ENCODE results near the gene PEX14. TPM values are rescaled to one million over a fixed set of nuclear protein-coding genes. Genes with fewer than 3 reads are reported as not detected.

PEX14 gene
- total RNA-seq, 1 donor from 2014 or later = 28.0 TPM

DNA sequence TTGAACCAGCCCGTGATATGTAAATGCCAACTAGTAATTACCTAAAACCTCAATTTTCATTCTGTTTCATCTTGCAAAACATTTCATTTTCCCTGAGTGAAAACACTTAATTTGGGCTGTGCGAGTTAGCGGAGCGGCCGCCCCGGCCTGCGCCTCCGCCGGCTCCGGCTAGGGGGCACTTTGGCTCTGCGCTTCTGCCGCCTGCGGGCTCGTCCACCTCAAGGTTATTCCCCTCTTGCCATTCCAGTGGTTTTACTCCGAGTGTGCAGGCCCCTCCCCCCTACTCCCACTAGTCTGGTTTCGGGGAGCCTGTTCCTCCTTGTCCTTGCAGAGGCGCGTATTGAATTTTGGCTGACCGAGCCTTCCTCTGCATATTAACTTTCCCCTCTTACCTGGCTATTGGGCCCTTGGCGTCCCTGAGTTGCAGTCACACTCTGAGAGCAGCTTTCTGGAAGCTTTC is 55.6 kb downstream of the PEX14 start:
- peaks cover 31% of the 10 kb centered on the region for H3K4me1 Mint-ChIP-seq
- H3K36me3 Mint-ChIP-seq (ENCODE audit: low read depth) = no peaks in the 10 kb centered on the region
- TF ChIP-seq, protein P1, sequence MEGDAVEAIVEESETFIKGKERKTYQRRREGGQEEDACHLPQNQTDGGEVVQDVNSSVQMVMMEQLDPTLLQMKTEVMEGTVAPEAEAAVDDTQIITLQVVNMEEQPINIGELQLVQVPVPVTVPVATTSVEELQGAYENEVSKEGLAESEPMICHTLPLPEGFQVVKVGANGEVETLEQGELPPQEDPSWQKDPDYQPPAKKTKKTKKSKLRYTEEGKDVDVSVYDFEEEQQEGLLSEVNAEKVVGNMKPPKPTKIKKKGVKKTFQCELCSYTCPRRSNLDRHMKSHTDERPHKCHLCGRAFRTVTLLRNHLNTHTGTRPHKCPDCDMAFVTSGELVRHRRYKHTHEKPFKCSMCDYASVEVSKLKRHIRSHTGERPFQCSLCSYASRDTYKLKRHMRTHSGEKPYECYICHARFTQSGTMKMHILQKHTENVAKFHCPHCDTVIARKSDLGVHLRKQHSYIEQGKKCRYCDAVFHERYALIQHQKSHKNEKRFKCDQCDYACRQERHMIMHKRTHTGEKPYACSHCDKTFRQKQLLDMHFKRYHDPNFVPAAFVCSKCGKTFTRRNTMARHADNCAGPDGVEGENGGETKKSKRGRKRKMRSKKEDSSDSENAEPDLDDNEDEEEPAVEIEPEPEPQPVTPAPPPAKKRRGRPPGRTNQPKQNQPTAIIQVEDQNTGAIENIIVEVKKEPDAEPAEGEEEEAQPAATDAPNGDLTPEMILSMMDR (conservative IDR thresholded peaks at IDR 0.05) = peak; percentile 84
- no peaks in the 10 kb centered on the region for H3K9me3 Mint-ChIP-seq
- no peak overlapping the region for H3K27ac Mint-ChIP-seq (ENCODE audit: unreplicated experiment)
- H3K4me3 Mint-ChIP-seq = no peak overlapping the region
- peak; percentile 61 for DNase-seq (ENCODE audit: low read depth, low spot score)
- peaks cover 54% of the 10 kb centered on the region for H3K27me3 Mint-ChIP-seq (ENCODE audit: low read depth)

DNA sequence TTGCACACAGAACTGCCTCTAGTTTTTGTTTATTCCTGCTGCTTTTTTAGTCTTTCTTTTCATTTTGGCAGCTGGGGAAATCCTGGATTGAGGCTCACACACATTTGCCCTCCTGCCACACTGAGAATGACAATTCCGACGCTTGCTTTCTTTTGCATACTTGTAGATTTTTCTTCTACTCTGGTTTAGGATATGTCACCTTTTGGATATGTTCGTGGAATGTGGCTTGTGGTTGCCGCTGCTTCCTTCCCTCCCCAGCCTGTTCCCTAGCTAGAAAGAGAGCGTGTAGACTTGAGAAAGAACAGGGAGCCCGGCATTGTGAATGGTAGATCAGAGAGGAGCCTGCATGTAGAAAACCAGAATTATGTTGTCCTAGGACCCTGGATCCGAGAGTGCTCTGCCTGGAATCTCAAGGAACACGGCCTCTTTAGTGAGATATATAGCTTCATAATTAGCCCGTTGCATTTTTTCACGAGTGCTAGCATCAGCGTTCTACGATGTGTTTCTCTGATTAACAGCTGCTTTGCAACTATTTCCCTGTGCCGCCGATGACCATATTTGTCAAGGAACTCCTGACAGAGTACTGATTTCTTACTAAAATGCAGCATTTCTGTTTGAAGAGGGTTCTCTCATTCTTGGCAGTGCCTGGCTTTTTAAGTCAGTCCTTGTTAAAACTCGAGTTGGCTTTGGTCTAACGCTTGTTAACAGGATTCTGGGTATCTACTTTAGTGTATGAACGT is 56.2 kb downstream of the PEX14 start:
- Mint-ChIP-seq H3K4me1 (peaks cover 31% of the 10 kb centered on the region), H3K36me3 (ENCODE audit: low read depth) (no peaks in the 10 kb centered on the region), H3K27me3 (ENCODE audit: low read depth) (peaks cover 54% of the 10 kb centered on the region), H3K27ac (ENCODE audit: unreplicated experiment) (no peak overlapping the region), H3K4me3 (no peak overlapping the region), H3K9me3 (no peaks in the 10 kb centered on the region)
- TF ChIP-seq, protein P1 (conservative IDR thresholded peaks at IDR 0.05) = no peak
- DNase-seq (ENCODE audit: low read depth, low spot score) = no peak

DNA sequence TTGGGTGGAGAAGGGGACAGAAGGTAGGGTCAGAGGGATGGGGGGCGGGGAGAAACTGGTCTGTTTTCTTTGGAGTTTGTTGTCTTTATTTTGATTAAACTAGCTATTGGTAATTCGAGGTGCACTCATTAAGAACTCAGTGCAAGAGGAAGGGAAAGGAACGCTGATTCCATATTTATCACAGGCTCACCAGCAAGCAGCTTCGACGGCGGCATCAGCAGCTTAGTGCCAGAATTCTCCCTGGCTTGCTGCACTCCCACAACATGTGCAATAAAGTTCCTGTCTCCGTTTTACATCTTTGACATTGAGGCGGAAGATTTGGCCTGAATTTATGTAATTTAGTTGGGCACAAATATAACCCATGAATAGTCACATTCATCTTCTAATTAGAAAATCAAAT is 57.6 kb downstream of the PEX14 start:
- no peaks in the 10 kb centered on the region for H3K36me3 Mint-ChIP-seq (ENCODE audit: low read depth)
- H3K27me3 Mint-ChIP-seq (ENCODE audit: low read depth) = peaks cover 54% of the 10 kb centered on the region

DNA sequence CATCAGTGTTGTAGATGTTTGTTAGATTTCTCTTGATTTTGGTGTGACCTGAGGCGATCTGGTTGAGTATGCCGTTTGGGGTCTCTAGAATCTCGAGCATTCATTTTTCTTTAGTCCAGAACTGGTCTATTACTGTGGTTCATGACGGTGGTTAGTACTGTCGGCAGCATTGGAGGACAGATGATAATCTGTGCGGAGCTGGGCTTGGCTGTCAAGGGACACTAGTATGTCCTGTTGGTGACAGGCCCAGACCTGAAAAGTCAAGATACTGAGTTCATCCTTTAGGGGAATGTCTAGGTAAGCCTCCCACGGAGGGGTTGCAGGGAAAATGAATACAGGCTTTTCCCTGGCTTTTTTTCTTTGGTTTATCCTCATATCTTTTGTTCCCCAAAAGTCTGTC is 59.8 kb downstream of the PEX14 start:
- H3K9me3 Mint-ChIP-seq = no peaks in the 10 kb centered on the region
- TF ChIP-seq, protein P1 (conservative IDR thresholded peaks at IDR 0.05) = no peak
- H3K27me3 Mint-ChIP-seq (ENCODE audit: low read depth) = peaks cover 40% of the 10 kb centered on the region
- no peak for DNase-seq (ENCODE audit: low read depth, low spot score)
- H3K4me1 Mint-ChIP-seq = peaks cover 37% of the 10 kb centered on the region
- no peak overlapping the region for H3K4me3 Mint-ChIP-seq
- H3K27ac Mint-ChIP-seq (ENCODE audit: unreplicated experiment) = no peak overlapping the region
- H3K36me3 Mint-ChIP-seq (ENCODE audit: low read depth) = peaks cover 5% of the 10 kb centered on the region

More for the DNA sequence above, 57.6 kb downstream of the PEX14 start:
- H3K27ac Mint-ChIP-seq (ENCODE audit: unreplicated experiment) = no peak overlapping the region
- H3K9me3 Mint-ChIP-seq = no peaks in the 10 kb centered on the region
- TF ChIP-seq, protein P1 (conservative IDR thresholded peaks at IDR 0.05) = no peak
- H3K4me1 Mint-ChIP-seq = peaks cover 38% of the 10 kb centered on the region
- no peak overlapping the region for H3K4me3 Mint-ChIP-seq
- no peak for DNase-seq (ENCODE audit: low read depth, low spot score)

DNA sequence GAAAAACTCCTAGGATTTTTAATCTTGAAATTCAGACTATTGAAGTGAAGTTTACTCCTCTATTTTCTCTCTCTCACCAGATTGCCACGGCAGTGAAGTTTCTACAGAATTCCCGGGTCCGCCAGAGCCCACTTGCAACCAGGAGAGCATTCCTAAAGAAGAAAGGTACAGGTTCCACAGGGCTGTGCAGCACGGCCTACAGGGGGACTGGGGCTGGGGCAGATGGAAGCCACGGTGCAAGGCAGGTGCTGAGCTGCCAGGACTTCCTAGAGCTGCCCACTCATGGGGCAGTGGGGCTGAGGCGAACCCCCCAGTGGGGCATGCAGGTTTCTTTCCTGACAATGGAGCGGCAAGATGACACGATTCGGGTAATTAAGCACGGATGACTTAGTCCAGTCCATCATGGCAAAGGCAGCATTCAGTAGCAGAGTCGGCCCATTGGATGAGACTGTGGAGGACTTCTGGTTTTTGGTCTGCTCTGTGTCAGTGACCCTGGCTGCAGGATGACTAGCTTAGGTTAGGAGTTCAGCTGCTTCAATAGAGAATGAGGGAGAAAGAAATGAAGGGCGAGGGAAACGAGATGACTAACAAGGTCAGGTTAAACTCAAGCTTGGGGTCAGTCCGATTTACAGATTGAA is 61.5 kb downstream of the PEX14 start:
- peaks cover 5% of the 10 kb centered on the region for H3K36me3 Mint-ChIP-seq (ENCODE audit: low read depth)
- peaks cover 23% of the 10 kb centered on the region for H3K27me3 Mint-ChIP-seq (ENCODE audit: low read depth)
- H3K4me1 Mint-ChIP-seq = peaks cover 38% of the 10 kb centered on the region
- DNase-seq (ENCODE audit: low read depth, low spot score) = no peak
- no peaks in the 10 kb centered on the region for H3K9me3 Mint-ChIP-seq
- no peak overlapping the region for H3K4me3 Mint-ChIP-seq
- TF ChIP-seq, protein P1 (conservative IDR thresholded peaks at IDR 0.05) = no peak
- H3K27ac Mint-ChIP-seq (ENCODE audit: unreplicated experiment) = no peak overlapping the region

Measured in neural crest cell (in vitro differentiated cells).